GM13977 (cell line): ENCODE measurements around the gene STIMATE.

Experiments used
- DNase-seq: peaks from one replicate; pipeline ENCODE4 v3.0.0; 2012; ENCODE audit warnings: low spot score
- in situ Hi-C: fragments of 300-500 bp; cut with MboI; formaldehyde crosslinking; loops from one replicate; pipeline ENCODE4 v1.12.0; 2022; ENCODE audit warnings: low sequenced_read_pairs, low pct_unique_long_range_greater_than_20kb, mixed read lengths, inconsistent platforms; ENCODE audit not compliant: unreplicated experiment
- TF ChIP-seq, protein P1 (sequence below): IDR thresholded peaks from 2 replicates; pipeline ENCODE4 v1.5.1; 2012; ENCODE audit warnings: mild to moderate bottlenecking, control low read depth; ENCODE audit not compliant: insufficient read depth; ENCODE audit errors: extremely low read depth, missing control alignments

Gene STIMATE

DNA sequence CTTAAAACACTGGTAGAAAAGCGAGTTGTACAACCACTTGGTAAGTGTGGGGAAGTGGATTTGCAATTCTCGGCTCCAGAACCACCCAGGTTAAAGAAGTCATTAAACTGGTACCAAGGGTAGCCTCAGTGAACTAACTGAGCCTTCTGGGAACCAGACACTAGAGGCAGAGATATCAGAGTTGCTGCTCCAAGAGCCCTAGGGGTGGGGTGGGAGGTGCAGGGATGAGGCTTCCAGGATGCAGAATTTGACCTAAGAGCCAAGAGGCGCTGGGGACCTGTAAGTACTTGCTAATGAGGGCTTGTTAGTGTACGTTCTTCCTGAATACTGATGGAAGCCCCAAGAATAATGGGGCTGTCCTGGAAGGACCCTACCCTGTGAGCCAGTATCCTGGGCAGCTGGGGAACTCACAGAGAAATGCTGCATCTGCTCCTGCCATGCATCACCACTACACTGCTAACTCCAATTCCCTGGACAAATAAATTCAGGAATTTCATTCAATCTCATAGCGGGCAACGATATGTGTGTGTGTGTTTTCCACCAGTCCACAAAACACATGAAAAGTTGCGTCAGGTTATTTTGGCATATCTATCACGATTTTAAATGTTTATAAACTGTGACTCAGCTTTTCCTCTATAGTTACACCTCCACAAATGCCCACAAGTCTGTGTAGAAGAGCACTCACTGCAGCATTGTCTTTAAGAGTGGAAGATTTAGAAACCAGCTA is 23.8 kb downstream of the STIMATE start:
- TF ChIP-seq, protein P1, sequence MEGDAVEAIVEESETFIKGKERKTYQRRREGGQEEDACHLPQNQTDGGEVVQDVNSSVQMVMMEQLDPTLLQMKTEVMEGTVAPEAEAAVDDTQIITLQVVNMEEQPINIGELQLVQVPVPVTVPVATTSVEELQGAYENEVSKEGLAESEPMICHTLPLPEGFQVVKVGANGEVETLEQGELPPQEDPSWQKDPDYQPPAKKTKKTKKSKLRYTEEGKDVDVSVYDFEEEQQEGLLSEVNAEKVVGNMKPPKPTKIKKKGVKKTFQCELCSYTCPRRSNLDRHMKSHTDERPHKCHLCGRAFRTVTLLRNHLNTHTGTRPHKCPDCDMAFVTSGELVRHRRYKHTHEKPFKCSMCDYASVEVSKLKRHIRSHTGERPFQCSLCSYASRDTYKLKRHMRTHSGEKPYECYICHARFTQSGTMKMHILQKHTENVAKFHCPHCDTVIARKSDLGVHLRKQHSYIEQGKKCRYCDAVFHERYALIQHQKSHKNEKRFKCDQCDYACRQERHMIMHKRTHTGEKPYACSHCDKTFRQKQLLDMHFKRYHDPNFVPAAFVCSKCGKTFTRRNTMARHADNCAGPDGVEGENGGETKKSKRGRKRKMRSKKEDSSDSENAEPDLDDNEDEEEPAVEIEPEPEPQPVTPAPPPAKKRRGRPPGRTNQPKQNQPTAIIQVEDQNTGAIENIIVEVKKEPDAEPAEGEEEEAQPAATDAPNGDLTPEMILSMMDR: no peak
- in situ Hi-C loops: no loop called here
- no peak for DNase-seq

DNA sequence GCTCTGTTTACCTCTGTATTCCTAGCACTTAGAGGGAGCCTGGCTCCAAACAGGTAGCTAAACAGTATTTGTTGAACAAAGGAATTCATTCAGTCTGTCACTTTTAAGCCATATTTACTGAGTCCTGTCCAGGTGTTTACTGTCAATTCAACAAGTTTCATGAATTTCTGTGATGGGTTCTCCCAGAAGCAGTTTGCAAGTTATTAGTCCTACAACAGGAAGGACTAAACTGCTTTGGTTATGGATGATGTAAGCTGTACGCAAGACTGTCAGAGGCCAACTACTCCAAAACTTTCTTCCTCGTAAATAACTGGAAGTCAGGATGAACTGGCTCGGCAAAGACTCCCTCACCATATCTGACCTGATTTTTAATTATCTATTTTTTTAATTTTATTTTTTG is 25.1 kb downstream of the STIMATE start:
- in situ Hi-C loops: no loop called here

DNA sequence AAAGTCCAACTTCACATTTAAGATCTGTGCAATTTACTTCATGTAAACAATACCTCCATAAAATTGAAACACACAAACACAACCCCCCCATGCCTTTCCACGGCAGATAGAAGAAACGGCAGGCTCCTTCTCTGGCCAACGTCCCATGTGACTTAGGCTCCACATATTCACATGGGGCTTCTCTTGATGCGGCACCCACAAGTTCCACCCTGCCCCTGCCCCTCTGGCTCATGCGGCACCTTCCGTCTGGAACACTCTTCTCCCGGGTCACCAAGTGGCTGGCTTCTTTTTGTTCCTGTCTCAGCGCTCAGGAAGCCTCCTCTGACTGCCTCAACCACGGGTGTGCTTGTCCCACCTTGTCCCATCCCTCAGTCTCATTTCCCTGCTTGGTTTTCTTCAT is 25.6 kb downstream of the STIMATE start:
- TF ChIP-seq, protein P1: no peak
- in situ Hi-C loops: no loop called here
- DNase-seq: no peak

More for the DNA sequence above, 25.1 kb downstream of the STIMATE start:
- no peak for DNase-seq
- TF ChIP-seq, protein P1: no peak

DNA sequence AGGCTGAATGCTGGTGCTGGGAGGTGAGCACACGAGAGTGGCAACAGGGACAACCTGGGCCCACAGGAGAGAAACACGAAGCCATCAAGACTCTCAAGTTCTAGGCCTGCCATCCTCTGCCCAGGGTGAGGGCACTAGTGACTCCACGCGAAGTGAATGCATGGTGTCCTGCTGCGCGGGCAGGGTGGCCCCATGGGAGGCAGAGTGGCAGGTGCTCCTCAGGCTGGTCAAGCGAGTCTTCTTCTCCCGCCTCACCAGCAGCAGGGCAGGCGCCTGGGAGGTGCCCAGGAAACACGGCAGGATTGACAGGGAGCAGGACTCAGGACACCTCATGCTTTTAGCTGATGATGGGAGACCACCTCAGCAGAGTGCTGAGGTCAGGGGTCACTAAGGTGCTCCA is 26.9 kb downstream of the STIMATE start:
- TF ChIP-seq, protein P1: no peak
- DNase-seq: no peak
- in situ Hi-C loops: no loop called here

DNA sequence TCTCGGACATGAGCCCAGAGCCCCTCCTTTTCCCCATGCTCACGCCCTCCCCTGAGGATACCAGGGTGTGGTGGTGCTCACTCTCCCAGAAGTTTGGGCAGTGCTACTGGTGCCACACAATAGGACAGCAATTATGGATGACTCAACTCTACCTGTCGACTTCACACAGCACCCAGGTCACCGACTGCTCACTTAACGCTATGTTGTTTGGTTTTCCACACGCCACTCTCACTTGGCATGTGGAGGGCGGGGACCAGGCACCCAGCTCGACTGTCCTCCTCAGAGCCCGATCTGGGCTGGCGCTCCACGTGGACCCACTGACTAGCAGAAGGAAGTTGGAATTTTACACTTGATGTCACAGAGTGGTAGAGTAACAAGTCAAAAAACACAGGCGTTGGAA is 30.9 kb downstream of the STIMATE start:
- TF ChIP-seq, protein P1: no peak
- DNase-seq: no peak
- in situ Hi-C loops: no loop called here

DNA sequence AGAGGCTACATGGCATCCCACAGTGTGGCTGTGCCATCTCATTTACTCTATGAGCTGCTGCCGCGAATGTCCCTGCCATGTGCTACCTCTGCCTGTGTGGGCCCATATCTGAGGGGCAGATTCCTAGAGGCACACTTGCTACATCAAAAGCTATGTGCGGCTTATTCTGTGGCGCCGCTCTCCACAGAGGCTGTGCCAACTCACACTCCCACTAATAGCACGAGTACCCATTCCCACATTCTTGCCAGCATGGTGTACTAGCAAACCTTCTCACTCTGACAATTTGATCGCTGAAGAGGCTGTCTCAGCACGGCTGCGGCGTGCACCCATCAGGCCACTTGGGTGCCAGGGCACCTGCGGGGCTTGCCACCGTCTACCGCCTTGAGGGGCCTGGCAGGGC is 31.4 kb downstream of the STIMATE start:
- DNase-seq: no peak
- in situ Hi-C loops: no loop called here
- TF ChIP-seq, protein P1: no peak

DNA sequence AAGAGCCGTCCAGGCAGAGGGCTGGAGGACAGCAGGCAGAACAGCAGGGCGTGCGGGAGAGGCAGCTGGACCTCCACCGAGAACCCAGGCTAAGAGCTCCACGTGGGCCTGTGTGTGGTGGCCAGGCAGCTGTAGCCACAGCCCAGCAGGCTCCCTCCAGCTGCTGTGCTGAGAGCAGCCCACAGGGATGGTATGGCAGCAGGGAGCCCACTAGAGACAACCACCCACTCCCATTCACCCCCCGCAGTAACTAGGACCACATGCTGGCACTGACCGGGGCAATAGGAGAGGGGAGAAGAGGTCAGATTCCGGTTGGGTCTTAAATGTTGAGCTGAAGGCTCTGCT is 37.0 kb downstream of the STIMATE start:
- in situ Hi-C loops: no loop called here
- TF ChIP-seq, protein P1: no peak
- no peak for DNase-seq
